OCI-LY3 (cell line): Measurements from ENCODE around the gene TPSD1.

Experiments used
- EZH2phosphoT487 ChIP-seq: fragments of 200-600 bp; shearing (Covaris generic); IDR thresholded peaks from 2 replicates; pipeline ENCODE4 v1.6.1; 2018; ENCODE audit warnings: antibody characterized with exemption, mixed run types, low read depth
- TF ChIP-seq, protein P1 (sequence below): fragments of 200-600, 300-600 bp; sonication (generic); IDR thresholded peaks from 2 replicates; pipeline ENCODE4 v1.5.1; 2014; ENCODE audit warnings: antibody characterized with exemption, low read length, low read depth

DNA sequence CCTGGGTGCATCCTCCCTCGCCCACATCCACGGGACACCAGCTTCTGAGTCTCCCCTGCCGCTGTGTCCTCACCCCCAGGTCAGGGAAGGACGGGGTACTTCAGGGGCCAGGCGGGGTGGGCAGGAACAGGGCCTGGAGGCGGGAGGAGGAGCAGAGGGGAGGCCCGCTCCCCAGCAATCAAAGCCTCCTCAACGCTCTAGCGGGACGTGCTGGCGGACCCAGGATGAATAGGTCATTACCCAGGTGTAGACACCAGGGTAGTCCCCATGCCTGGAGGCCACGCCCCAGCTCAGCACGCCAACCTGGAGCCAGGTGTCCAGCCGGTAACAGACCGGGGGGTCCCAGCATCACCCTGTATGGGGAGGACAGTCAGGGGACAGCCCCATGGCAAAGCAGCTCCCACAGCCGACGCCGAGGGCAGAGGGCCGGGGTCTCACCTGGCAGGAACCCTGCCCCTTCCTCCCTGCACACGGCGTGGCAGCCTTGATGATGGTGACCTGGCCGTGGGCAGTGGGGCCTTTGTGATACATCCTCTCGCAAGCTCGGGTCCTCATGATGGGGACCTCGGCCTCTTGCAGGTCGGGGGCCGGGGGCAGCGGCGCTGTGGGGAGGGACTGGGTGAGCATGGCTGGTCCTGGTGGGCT, 24.2 kb downstream of the TPSD1 start:
- TF ChIP-seq, protein P1, sequence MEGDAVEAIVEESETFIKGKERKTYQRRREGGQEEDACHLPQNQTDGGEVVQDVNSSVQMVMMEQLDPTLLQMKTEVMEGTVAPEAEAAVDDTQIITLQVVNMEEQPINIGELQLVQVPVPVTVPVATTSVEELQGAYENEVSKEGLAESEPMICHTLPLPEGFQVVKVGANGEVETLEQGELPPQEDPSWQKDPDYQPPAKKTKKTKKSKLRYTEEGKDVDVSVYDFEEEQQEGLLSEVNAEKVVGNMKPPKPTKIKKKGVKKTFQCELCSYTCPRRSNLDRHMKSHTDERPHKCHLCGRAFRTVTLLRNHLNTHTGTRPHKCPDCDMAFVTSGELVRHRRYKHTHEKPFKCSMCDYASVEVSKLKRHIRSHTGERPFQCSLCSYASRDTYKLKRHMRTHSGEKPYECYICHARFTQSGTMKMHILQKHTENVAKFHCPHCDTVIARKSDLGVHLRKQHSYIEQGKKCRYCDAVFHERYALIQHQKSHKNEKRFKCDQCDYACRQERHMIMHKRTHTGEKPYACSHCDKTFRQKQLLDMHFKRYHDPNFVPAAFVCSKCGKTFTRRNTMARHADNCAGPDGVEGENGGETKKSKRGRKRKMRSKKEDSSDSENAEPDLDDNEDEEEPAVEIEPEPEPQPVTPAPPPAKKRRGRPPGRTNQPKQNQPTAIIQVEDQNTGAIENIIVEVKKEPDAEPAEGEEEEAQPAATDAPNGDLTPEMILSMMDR, result no peak
- TF ChIP-seq EZH2phosphoT487, result no peak
